Thyroid gland (tissue), 4 donors: ENCODE measurements around the gene SSPN.

ENCODE experiments used
- POLR2A ChIP-seq, 2 donors: fragments of 450-650 bp; IDR thresholded peaks; one replicate each; pipeline ENCODE4 v1.6.1; 2017; ENCODE audit warnings: antibody characterized with exemption in 2 of 2, mild to moderate bottlenecking in 2 of 2, moderate library complexity in 1 of 2
- TF ChIP-seq, protein P1 (sequence below), 6 experiments: fragments of 200-600 bp in 3 of 6; fragments of 450-650 bp in 3 of 6; sonication (generic) in 3 of 6; IDR thresholded peaks; one replicate each; pipeline ENCODE4 v1.5.1; 2016 to 2019; ENCODE audit warnings: antibody characterized with exemption in 6 of 6, mild to moderate bottlenecking in 2 of 6, inconsistent platforms in 1 of 6, moderate library complexity in 1 of 6

DNA sequence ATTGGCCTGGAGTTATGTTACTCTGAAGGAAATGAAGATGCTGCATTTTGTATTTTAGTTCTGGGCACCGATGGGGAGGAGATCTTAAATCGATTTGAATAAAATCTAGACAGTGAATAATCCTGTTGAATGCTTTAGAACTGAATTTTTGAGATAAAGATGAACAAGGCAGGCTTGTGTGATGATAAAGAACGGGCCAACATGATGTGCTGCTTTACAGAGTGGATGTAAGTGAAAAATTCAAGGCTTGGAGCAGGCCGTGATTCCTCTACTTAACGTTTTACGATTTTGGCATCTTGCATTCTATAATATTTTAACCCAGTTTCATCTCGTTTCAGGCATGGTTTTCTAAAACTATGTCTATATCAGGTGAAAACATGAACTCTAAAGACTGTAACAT is 47.1 kb upstream of the SSPN start:
- TF ChIP-seq, protein P1, sequence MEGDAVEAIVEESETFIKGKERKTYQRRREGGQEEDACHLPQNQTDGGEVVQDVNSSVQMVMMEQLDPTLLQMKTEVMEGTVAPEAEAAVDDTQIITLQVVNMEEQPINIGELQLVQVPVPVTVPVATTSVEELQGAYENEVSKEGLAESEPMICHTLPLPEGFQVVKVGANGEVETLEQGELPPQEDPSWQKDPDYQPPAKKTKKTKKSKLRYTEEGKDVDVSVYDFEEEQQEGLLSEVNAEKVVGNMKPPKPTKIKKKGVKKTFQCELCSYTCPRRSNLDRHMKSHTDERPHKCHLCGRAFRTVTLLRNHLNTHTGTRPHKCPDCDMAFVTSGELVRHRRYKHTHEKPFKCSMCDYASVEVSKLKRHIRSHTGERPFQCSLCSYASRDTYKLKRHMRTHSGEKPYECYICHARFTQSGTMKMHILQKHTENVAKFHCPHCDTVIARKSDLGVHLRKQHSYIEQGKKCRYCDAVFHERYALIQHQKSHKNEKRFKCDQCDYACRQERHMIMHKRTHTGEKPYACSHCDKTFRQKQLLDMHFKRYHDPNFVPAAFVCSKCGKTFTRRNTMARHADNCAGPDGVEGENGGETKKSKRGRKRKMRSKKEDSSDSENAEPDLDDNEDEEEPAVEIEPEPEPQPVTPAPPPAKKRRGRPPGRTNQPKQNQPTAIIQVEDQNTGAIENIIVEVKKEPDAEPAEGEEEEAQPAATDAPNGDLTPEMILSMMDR (IDR thresholded peaks at IDR 0.05): no peak
- TF ChIP-seq POLR2A (IDR thresholded peaks at IDR 0.05): no peak
